ENCODE measurements around the gene C3orf20. TPM values are rescaled to one million over a fixed set of nuclear protein-coding genes. Genes with fewer than 3 reads are reported as not detected.

The C3orf20 gene
- total and polyA plus RNA-seq, 2 of the 13 experiments (the other 11 are each of a cell fraction or from before 2014, with no cell fraction given) = 0.03 to 0.04 TPM

DNA sequence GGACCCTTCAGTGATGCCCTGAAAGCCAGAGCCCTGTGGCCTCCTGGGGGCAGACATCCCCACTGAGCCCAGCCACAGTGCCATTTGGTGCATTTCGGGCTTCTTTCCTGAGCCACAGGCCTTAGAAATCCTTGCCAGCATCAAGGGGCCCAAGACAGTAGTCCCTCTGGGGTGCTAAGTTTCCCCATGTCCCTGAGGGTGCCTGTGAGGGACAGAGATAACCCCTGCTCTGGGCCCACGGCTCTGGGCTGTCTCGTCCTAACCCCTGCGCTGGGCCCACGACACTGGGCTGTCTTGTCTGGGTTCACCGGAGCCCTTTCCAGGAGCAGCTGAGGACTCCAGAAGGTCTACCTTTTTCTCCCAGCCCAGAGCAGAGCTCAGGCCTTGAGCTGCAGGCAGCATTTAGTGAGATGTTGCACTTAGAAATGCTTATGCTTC is 98.8 kb downstream of the C3orf20 start (continued):
- TF ChIP-seq SIN3A (IDR thresholded peaks at IDR 0.05; ENCODE audit: borderline replicate concordance, low read depth, low read length) = no peak
- TF ChIP-seq REST (IDR thresholded peaks at IDR 0.05; ENCODE audit: borderline replicate concordance in 1 of 2, low read depth in 1 of 2, low read length in 2 of 2) = no peak

DNA sequence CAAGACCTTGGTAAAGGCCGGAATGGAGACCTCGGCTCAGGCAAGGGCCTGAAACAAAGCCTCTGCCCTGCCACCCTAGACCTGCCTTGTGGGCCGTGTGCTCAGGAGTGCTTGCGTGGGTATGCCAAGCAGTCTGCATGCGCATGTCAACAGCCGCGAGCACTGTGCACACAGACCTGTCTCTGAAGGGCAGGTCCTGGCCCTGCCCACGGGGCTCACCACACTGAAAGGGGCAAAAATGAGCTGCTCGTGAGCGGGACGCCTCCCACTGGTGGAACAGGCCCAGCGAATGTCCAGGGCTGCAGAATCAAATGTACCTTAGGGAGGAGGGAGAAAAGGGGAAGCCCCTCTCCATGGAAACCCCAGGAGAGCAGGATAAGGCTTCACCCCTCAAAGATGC is 99.5 kb downstream of the C3orf20 start:
- H3K4me2 ChIP-seq (ENCODE audit: low read depth, low read length) = no peak overlapping the region
- no peaks in the 10 kb centered on the region for H3K4me1 ChIP-seq (ENCODE audit: insufficient read depth, low read length)
- ATAC-seq = peak; percentile 50; the same call in 2 of the 3 replicates
- no peaks in the 10 kb centered on the region for H3K36me3 ChIP-seq (replicated peaks in 1 of 2; ENCODE audit: control insufficient read depth in 1 of 2, insufficient read depth in 2 of 2, low read length in 2 of 2)
- no peak overlapping the region for H2AFZ ChIP-seq (ENCODE audit: low read length)
- no peaks in the 10 kb centered on the region for H4K20me1 ChIP-seq (ENCODE audit: insufficient read depth, low read length)
- POLR2A ChIA-PET = no interaction called here
- DNase-seq (ENCODE audit: low spot score) = no peak
- CTCF ChIA-PET (ENCODE audit: low intra/inter-chr PET ratio, low total read pairs) = no interaction called here
- intact Hi-C loops (cut with micrococcal nuclease; ENCODE audit: unreplicated experiment) (no loop called here), in situ Hi-C loops (cut with HindIII; ENCODE audit: extremely low pct_ligation_motif_present, low pct_unique_long_range_greater_than_20kb) (no loop called here)
- H3K79me2 ChIP-seq (ENCODE audit: insufficient read depth, low read length) = no peaks in the 10 kb centered on the region
- H3K9me3 ChIP-seq (ENCODE audit: low read length) = no peaks in the 10 kb centered on the region
- WGBS (ENCODE audit: low lambda C conversion rate) = 20% methylated on average over 7 of the region's 12 CpGs
- BruUV-seq (replicated peaks) = no TSS peak
- no peak for TF ChIP-seq RBM39 (IDR thresholded peaks at IDR 0.05; ENCODE audit: low read depth, low read length, poor library complexity, severe bottlenecking)
- TF ChIP-seq ZNF44 (CRISPR knock-in tag; IDR thresholded peaks at IDR 0.05) = no peak
- TF ChIP-seq, protein P1, sequence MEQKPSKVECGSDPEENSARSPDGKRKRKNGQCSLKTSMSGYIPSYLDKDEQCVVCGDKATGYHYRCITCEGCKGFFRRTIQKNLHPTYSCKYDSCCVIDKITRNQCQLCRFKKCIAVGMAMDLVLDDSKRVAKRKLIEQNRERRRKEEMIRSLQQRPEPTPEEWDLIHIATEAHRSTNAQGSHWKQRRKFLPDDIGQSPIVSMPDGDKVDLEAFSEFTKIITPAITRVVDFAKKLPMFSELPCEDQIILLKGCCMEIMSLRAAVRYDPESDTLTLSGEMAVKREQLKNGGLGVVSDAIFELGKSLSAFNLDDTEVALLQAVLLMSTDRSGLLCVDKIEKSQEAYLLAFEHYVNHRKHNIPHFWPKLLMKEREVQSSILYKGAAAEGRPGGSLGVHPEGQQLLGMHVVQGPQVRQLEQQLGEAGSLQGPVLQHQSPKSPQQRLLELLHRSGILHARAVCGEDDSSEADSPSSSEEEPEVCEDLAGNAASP (CRISPR knock-in tag; IDR thresholded peaks at IDR 0.05; ENCODE audit: borderline replicate concordance) = no peak
- no peak for TF ChIP-seq ZNF253 (CRISPR knock-in tag; IDR thresholded peaks at IDR 0.05; ENCODE audit: borderline replicate concordance)
- TF ChIP-seq SP1 (IDR thresholded peaks at IDR 0.05) = no peak
- no peak for TF ChIP-seq SP1 (CRISPR knock-in tag; IDR thresholded peaks at IDR 0.05)
- no peak for TF ChIP-seq ZNF546 (CRISPR knock-in tag; conservative IDR thresholded peaks at IDR 0.05)
- no peak for TF ChIP-seq SIN3B (IDR thresholded peaks at IDR 0.05; ENCODE audit: low read length)
- TF ChIP-seq CTCF (CRISPR knock-in tag; IDR thresholded peaks at IDR 0.05) = peak; percentile 35; the same call in 1 of the 2 replicates
- H3K9ac ChIP-seq (ENCODE audit: insufficient read depth, low read depth, low read length) = no peak overlapping the region
- peaks cover 3 to 46% of the 10 kb centered on the region in 2 experiments; a peak in 3 of 5 replicates for H3K27me3 ChIP-seq (ENCODE audit: control insufficient read depth in 1 of 2, insufficient read depth in 2 of 2, low read length in 2 of 2)
- FAIRE-seq = no peak
- H3K27ac ChIP-seq (ENCODE audit: extremely low read length, insufficient read depth, low read length) = no peak overlapping the region
- no peak overlapping the region for H3K4me3 ChIP-seq (replicated peaks in 1 of 3; ENCODE audit: insufficient read depth in 1 of 3, low read depth in 2 of 3, low read length in 3 of 3)

Data from HepG2 (cell line).